ENCODE measurements around the gene ACR. TPM values are rescaled to one million over a fixed set of nuclear protein-coding genes. Genes with fewer than 3 reads are reported as not detected.
A peak's percentile ranks its signal among the peaks of the same experiment; 100 is the strongest.

ACR gene
- total and polyA plus RNA-seq, 2 of the 8 experiments (the other 6 are each of a cell fraction or from before 2014, with no cell fraction given): 0.56 TPM; not detected in 1

DNA sequence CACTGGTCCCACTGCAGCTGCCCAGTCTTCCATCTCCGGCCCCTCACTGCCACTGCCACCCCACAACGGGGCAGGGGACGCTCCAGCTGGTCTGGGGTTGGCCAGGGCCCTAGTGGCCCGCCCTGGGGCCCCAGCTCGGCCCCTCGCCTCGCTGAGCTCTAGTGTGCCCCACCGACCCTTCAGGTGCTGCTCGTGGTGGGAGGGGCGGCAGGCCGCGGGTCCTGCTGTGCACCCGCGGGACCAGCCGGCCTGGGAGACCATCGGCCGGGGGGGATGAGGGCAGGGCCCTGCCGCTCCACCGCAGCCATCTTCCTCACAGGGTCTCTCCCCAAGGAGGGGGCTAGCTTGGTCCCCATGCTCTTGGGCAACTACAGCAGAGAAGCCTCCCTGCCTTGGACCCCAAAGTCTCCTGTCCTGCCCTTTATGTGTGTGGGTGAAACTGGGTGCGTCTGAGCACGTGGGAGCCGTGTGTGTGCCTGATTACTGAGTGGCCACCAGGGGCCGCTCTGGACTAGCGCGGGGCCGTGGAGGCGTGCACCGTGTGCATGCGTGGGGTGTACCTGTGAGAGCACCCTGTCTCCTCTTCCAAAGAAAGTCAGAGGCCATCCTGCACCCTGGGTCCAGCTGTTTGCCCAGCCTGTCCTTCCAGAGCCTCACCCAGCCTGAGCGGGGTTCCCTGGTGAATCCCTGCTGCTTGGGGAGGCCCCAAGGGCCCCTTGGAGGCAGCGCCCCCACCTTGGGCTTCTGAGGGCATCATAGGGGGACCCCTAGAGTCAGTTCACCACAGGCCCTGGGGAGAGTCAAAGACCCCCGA is 6.0 kb upstream of the ACR start:
- no peak overlapping the region for H2BK5ac ChIP-seq (ENCODE audit: low read depth, low read length)
- no peaks in the 10 kb centered on the region; the same call in none of the 2 replicates for H3K23me2 ChIP-seq (ENCODE audit: low read depth, low read length)
- FAIRE-seq (no peak), DNase-seq (ENCODE audit: low read depth in 1 of 2, low spot score in 2 of 2) (peak in 1 of 2 experiments; percentile 62)
- H3K9me3 ChIP-seq (ENCODE audit: insufficient read depth in 2 of 2, low read depth in 1 of 2, low read length in 1 of 2): no peaks in the 10 kb centered on the region
- peak overlapping the region; percentile 75 for H3K18ac ChIP-seq (ENCODE audit: extremely low read depth, low read length)
- H3K9ac ChIP-seq (replicated peaks in 1 of 4; ENCODE audit: extremely low read depth in 1 of 4, low read depth in 3 of 4, low read length in 3 of 4): no peak overlapping the region
- peak overlapping the region in 1 of 4 experiments; percentile 41; a peak in 1 of 8 replicates for H3K4me3 ChIP-seq (ENCODE audit: extremely low read depth in 1 of 4, insufficient read depth in 2 of 4, low read depth in 3 of 4, low read length in 4 of 4)
- no peak overlapping the region for H2AK5ac ChIP-seq (ENCODE audit: low read depth, low read length)
- no peak overlapping the region for H2BK15ac ChIP-seq (ENCODE audit: low read length)
- no peak overlapping the region for H3K23ac ChIP-seq (ENCODE audit: insufficient read length)
- 0 out of 4 replicates have a peak overlapping the region, but pooled peaks of 1 of the 2 experiments have one; percentile 17 for H3K4me2 ChIP-seq (ENCODE audit: insufficient read depth in 1 of 2, low read depth in 2 of 2, low read length in 2 of 2)
- H4K20me1 ChIP-seq (replicated peaks in 1 of 2; ENCODE audit: control insufficient read depth in 1 of 2, insufficient read depth in 2 of 2, low read length in 2 of 2): peaks cover 6 to 21% of the 10 kb centered on the region in 2 experiments
- no peaks in the 10 kb centered on the region for H3K36me3 ChIP-seq (ENCODE audit: control insufficient read depth in 2 of 4, insufficient read depth in 4 of 4, low read length in 3 of 4)
- H4K5ac ChIP-seq (ENCODE audit: insufficient read length, low read depth, low read length): no peak overlapping the region
- H2BK20ac ChIP-seq (ENCODE audit: low read length): no peak overlapping the region
- H3K14ac ChIP-seq (ENCODE audit: insufficient read length): no peak overlapping the region
- H4K91ac ChIP-seq (replicated peaks; ENCODE audit: insufficient read length, low read length): no peak overlapping the region
- H2AFZ ChIP-seq (ENCODE audit: low read length): no peak overlapping the region
- H3K79me1 ChIP-seq (ENCODE audit: low read depth, low read length): no peaks in the 10 kb centered on the region
- peaks cover 21 to 69% (median 52%) of the 10 kb centered on the region in 4 experiments for H3K27me3 ChIP-seq (replicated peaks in 1 of 4; ENCODE audit: control insufficient read depth in 3 of 4, extremely low read depth in 1 of 4, insufficient read depth in 3 of 4, low read length in 3 of 4)
- WGBS, 2 experiments (ENCODE audit: extremely low coverage in 1 of 2, insufficient coverage in 1 of 2, insufficient read length in 1 of 2, insufficient replicate concordance in 2 of 2, low coverage in 1 of 2, low lambda C conversion rate in 2 of 2, missing lambda C conversion rate in 1 of 2): 51% methylated on average over 32 of the region's 32 CpGs; no CpG with 5 or more reads in 1 of the 2 experiments
- H4K8ac ChIP-seq (ENCODE audit: extremely low read depth, insufficient read depth, low read length): no peak overlapping the region
- no peak overlapping the region for H3K56ac ChIP-seq (replicated peaks; ENCODE audit: insufficient read length, low read depth, low read length)
- POLR2A ChIA-PET (ENCODE audit: partially characterized antibody): no interaction called here
- no peak overlapping the region for H2BK120ac ChIP-seq (replicated peaks; ENCODE audit: low read depth, low read length)
- peaks cover 0 to 5% (median 0%) of the 10 kb centered on the region in 4 experiments; a peak in 3 of 7 replicates for H3K4me1 ChIP-seq (replicated peaks in 1 of 4; ENCODE audit: control insufficient read depth in 3 of 4, insufficient read depth in 4 of 4, low read length in 3 of 4)
- no peak overlapping the region for H3K27ac ChIP-seq (ENCODE audit: low read depth, low read length)
- H2BK12ac ChIP-seq (ENCODE audit: low read depth, low read length): no peak overlapping the region
- no peak overlapping the region for H3K4ac ChIP-seq (replicated peaks; ENCODE audit: insufficient read length, low read depth, low read length)
- H3K79me2 ChIP-seq (ENCODE audit: control insufficient read depth in 1 of 2, insufficient read depth in 2 of 2, low read length in 2 of 2): no peaks in the 10 kb centered on the region
- CTCF ChIA-PET (ENCODE audit: partially characterized antibody): interaction anchor here (0.6 to 3.7 kb wide), 9 partner anchors 9 to 166 kb away, joined by 3 to 24 read pairs (median 3); no protein-coding TSS in a partner anchor
- TF ChIP-seq BACH1 (IDR thresholded peaks at IDR 0.05; ENCODE audit: low read length): peak; percentile 74
- no peak for TF ChIP-seq SP4 (IDR thresholded peaks at IDR 0.05; ENCODE audit: low read length)
- peak; percentile 90 for TF ChIP-seq MAX (IDR thresholded peaks at IDR 0.05)
- peak; percentile 37 to 59; a peak in 1 of 4 replicates for TF ChIP-seq HDAC2 (IDR thresholded peaks at IDR 0.05; ENCODE audit: borderline replicate concordance in 1 of 2, low read depth in 2 of 2, low read length in 2 of 2)
- TF ChIP-seq RAD21 (IDR thresholded peaks at IDR 0.05 in 1 of 2, conservative IDR thresholded peaks at IDR 0.05 in 1 of 2; ENCODE audit: low read depth in 2 of 2, low read length in 2 of 2): peak; percentile 59 to 77
- TF ChIP-seq MAFK (IDR thresholded peaks at IDR 0.05; ENCODE audit: low read depth, low read length): no peak
- TF ChIP-seq, protein P1, sequence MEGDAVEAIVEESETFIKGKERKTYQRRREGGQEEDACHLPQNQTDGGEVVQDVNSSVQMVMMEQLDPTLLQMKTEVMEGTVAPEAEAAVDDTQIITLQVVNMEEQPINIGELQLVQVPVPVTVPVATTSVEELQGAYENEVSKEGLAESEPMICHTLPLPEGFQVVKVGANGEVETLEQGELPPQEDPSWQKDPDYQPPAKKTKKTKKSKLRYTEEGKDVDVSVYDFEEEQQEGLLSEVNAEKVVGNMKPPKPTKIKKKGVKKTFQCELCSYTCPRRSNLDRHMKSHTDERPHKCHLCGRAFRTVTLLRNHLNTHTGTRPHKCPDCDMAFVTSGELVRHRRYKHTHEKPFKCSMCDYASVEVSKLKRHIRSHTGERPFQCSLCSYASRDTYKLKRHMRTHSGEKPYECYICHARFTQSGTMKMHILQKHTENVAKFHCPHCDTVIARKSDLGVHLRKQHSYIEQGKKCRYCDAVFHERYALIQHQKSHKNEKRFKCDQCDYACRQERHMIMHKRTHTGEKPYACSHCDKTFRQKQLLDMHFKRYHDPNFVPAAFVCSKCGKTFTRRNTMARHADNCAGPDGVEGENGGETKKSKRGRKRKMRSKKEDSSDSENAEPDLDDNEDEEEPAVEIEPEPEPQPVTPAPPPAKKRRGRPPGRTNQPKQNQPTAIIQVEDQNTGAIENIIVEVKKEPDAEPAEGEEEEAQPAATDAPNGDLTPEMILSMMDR (IDR thresholded peaks at IDR 0.05; ENCODE audit: control extremely low read depth in 1 of 3, insufficient read depth in 1 of 3, low read depth in 1 of 3, low read length in 3 of 3): peak; percentile 50 to 86 (median 85); a peak in 3 of 4 replicates
- no peak for TF ChIP-seq POLR2A (IDR thresholded peaks at IDR 0.05; ENCODE audit: control extremely low read depth in 1 of 2, low read depth in 2 of 2, low read length in 2 of 2)

Measured in H1 (cell line).